MM.1S (cell line): ENCODE data around the gene CD300LB.

Source experiments
- CTCF ChIP-seq: fragments of 300-600 bp; sonication (generic); IDR thresholded peaks from 2 replicates; pipeline ENCODE4 v1.5.1; 2016; ENCODE audit warnings: antibody characterized with exemption, low read length, mixed read lengths
- EZH2 ChIP-seq: fragments of 300-600 bp; sonication (generic); optimal IDR thresholded peaks from 2 replicates; pipeline ENCODE3; 2017; ENCODE audit warnings: low read depth, mild to moderate bottlenecking, antibody characterized with exemption, low read length, mixed read lengths

GRCh38 chr17:74490716-74491115 lies 40.6 kb downstream of the CD300LB start:
- TF ChIP-seq CTCF (no peak), EZH2 (no peak)
